HG03108 (cell line): ENCODE measurements around the gene RTTN.
A peak's percentile ranks its signal among the peaks of the same experiment; 100 is the strongest.
"Not testable (repeated sequence)": the region's sequence is repeated elsewhere in the genome, so short reads cannot be mapped to it uniquely, and the experiment has no call there.

Experiments
- ATAC-seq: cut with Tn5 transposase; IDR thresholded peaks from one replicate; pipeline ENCODE4 v1.9.1; 2021; ENCODE audit warnings: moderate library complexity; ENCODE audit not compliant: unreplicated experiment

The RTTN gene, protein sequence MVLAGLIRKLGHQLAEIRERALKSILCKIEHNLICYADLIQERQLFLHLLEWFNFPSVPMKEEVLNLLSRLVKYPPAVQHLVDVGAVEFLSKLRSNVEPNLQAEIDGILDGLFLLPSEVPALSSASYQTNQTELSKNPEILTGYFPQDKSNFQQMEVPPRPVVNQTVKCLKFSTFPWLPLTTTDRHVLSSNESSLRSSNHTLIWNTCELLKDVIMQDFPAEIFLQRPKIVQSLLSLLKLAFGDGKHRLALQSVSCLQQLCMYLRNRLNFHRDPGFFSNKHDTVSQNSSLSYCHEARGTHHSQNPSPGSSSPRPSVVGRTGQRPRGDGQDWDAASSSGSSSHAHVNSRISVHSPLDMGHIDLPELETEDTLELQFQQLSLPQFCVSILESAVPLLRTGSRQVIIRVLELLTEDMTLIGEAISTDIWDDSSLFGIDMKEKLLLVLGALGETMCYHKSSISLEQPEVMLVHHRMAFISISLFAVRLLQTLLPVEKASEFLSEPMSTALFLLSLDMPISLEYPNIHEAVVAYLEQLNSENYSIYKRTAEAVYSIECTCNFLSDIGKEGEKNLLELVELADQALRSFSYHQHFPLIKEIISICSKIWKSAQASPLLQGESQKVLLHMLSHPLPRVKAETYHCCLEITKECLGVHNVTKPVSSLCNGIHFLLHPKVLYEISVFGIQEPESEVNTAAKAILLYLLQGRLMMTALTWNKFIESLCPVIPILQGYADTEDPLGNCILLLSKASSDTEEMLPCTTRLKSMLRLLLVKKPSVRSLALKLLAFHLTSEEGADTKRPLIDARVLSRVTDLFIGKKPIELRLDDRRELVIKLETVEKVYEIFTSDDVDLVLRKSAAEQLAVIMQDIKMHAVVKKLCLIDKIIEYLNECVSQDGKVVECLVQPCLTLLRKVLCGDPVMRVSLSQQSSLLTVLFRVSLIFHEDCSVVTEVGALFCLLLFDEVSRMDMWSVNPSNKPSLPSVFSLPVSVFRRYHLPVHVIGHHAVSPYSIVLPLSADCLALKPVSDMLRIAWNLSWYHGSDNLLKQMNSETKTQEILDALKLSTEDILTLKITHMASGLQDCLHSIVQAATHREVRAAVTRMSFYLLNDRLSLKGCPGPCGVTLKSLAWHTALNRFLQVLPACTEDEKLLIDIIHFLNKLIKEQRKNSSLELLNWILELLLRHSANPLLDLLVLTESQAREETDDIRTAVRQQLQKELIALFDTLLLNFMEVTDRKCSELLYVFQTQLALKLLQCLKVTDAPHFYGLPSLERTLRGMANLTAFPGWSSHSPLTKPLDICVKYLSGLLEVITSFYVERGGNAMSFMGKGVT (N-terminal part only)

DNA sequence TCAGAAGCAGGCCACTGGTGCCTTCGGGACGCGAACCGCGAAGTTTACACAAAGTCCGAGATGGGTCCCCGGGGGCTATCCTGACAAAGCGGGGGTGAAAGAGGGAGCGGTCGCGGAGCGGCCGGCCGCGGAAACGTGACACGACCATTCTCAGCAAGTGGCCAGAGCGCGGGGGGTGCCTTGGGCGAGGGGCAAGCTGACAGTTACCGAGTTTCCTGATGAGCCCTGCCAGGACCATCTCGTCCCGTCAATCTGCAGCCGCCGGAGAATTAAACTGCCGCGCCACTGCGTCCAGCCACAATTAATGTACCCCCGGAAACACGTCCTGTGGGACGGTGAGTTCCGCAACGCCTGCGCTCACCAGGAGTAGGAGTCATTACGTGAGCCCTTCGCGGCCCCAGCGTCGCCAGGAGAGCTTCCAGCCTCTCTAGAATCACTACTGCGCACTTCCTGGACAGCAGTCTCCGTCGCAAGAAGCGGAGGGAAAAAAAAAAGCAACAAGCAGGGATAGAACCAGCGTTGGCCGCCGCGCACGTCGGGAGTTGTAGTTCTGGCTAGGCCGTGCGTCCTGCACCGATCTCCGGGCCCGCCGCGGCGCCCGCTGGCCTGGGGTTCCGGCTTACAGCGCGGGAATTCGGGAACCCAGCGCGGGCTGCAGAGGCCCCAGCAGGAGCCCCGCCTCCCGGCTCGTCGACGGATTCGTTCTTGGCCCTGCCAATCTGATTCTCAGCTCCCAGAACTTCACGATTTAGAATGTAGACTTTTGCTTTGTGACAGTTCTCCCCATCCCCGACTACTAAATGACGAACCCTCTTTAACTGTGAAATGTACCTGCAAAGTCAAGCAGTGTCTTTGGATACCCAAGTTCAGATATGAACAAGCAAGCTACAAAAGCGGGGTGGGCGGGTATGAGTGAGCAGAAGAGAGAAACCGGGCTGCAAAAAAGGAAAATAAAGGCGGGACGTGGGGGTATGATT lies at the start of gene RTTN:
Gene RTTN, minus strand, starts transcription at position 267 of the 977 bp plus-strand sequence. Its CDS starts 29 bp downstream, at position 238.
- ATAC-seq, result peak; percentile 95

DNA sequence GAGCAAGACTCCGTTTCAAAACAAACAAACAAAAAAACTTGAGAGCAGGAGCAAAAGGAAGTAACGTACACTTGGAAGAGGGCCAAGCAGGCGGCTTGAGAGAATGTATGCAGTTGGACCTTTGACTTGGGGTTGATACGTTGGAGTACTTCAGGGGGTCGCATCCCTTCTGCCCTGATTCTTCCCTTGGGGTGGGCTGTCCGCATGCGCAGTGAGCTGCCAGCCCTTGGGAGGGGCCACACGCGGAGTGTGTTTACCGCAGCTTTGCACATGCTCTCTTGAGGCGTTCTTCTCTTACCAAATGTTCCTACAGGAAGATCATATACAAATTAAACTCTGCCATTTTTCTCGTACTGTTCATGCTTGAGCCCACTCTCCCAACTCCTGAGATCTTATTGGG lies 45.3 kb upstream of the RTTN start:
- no peak for ATAC-seq

DNA sequence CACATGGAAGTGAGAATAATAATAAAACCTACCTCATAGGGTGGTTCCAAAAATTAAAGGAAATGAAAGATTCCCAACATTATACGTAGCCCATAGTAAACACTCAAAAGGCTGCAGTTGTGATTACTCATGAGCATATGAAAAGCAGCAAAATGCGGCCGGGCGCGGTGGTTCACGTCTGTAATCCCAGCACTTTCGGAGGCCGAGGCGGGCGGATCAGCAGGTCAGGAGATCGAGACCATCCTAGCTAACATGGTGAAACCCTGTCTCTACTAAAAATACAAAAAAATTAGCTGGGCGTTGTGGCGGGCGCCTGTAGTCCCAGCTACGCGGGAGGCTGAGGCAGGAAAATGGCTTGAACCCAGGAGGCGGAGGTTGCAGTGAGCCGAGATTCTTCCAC lies 44.4 kb upstream of the RTTN start:
- ATAC-seq, result not testable (repeated sequence)

DNA sequence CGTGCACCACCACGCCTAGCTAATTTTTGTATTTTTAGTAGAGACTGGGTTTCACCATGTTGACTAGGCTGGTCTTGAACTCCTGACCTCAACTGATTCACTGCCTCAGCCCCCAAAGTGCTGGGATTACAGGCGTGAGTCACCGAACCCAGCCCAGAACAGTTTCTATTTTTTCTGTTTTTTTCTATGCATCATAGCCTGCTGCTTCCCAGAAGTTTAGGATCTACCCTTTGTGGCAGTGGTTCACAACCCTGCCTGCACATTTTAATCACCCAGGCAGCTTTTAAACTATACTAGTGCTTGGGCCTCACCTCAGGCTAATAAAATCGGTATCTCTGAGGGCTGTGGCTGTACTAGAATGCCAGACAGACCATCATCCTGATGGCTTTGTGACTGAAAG lies 43.6 kb upstream of the RTTN start:
- no peak for ATAC-seq

DNA sequence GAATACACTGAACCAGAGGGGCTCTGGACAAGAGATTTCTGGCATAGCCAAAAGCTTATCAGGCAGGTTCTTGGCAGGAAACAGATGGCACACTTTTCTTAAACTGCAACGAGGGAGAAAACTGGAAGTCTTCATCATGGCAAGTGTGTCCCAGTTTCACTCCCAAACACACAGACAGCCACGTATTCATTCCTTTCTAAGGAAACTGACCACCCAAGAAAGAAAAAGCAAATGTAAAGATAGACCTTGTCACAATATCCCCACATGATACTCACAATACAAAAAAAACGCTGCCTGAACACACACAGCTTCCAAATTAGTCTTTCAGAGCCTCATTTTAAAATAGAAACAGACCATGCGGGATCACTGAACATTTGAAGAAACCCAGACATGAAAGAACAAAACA lies 40.6 kb upstream of the RTTN start:
- ATAC-seq, result no peak

DNA sequence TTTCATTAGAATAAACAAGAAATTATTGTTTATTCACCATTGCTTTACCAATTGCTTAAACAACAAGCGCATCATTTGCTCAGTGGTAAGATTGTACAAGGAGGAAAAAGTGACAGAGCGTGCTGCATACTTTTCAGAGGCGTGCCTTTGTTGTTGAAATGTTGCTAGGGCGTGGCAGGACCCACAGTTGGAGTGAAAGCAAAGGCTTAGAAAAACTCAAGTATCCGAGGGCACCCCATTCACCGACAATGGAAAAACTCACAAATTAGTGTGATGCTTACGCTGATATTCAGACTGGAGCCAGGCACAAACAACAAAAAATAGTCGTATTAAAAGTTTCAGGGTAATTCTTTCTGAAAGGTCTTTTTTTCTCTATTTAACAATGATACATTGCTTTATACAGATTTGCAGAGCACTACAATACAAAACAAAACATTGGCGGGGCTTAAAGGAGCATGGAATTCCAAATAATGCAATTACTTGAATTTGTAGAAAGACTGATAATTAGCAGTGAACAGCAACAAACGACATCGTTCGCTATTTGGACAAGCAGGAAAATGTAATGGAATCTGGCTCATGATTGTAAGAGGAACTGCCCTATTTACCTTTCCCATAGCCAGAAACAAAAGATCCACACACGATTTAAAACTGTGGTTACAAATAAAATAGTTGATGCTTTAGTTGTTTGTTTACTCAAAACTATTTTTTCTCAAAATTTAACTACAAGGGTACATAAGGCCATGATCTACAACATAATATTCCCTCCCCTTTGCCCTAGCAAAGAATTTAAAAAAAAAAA lies 37.8 kb upstream of the RTTN start:
- ATAC-seq, result no peak

DNA sequence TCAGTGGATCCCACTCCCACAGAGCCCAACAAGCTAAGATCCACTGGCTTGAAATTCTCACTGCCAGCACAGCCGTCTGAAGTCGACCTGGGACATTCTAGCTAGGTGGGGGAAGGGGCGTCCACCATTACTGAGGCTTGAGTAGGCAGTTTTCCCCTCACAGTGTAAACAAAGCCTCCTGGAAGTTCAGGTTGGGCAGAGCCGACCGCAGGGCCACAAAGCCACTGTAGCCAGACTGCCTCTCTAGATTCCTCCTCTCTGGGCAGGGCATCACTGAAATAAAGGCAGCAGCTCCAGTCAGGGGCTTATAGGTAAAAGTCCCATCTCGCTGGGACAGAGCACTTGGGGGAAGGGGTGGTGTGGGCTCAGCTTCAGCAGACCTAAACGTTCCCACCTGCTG lies 31.4 kb upstream of the RTTN start:
- ATAC-seq, result not testable (repeated sequence)

DNA sequence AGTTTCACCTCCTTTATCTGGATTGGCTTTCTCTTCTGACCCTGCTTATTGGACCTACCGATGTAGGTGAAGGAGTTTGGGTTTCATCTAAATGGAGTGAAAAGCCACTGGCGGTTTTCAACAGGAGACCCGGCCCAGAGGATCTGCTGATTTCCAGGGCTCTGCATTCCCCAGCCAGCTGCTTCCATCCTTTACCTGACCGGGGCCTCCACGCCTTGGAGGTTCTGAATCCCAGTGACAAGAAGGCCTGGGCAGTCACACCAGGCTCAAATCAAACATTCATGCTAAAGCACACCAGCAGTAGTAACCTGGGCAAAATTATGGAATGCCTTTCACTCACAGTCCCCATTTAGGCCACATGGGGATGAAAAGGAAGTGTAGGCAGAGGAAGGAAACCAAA lies 30.0 kb upstream of the RTTN start:
- no peak for ATAC-seq

DNA sequence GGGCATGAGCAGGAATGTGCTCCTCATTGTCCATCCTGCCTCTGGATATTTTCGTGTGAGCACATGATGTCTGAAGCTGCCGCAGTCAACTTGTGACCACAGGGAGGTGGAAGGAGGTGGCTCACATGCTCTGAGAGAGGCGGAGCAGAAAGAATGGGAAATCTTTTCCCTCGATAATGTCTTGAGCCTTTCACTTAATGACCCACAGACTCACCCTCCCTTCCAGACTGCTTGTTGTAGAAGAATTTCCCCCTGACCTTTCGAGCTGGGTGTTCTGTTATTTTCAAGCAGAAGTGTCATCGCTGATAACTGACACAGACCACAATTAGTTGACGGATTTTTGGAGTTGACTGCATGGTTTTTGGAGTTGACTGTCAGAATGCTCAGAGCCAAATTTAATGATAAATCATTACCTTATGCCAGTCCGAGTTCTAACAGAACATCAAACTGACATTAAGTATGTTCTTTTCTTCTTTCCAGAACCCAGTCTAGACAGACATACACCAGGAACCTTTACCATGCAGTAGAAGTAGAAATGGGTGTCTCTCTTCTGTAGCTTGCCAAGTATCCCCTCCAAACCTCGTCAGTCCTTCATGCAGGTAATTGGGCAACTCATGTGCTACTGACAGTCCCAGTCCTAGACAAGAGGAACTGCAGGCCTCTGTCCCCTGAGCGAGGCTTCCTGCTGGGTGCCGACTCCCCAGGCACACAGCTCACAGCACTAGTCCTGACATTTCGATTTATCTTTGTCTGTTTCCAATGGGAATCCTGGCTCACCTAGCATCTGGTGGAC lies 29.4 kb upstream of the RTTN start:
- ATAC-seq, result no peak

DNA sequence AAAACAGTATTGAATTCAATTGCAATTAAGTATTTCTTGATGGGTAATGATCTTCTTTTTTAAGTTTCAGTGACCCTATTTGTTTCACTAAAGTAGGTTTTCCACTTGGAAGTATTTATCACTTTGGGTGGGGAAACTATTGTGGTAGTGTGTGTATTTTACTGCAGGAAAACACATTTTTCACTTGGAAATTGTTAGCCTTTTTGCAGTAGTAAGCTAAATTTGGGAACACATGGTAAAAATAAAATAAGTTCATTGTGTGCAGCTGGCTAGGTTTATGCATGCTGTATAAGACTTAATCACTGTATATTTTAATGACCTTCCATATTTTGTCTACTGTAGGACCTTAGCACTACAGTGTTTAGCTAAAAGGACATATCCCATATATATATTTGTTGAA lies 28.5 kb upstream of the RTTN start:
- ATAC-seq, result no peak

DNA sequence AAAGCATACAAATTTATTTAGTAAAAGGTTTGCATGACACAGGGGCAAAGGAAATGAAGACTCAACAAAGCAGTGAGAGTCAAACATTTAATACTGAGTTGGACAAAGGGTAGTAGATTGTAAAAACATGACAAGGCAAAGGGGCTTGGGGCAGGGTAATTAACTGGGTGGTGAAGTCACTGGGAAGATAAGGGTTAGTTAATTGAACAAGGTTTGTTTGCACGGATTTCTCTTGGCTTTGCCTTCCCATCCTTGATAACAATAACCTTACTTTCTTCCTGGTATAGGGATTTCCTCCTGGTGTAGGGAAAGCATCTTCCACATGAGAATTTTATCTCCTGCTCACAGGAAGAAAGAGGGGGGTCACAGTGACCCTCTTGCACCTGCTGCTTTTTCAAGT lies 26.8 kb upstream of the RTTN start:
- ATAC-seq, result no peak

DNA sequence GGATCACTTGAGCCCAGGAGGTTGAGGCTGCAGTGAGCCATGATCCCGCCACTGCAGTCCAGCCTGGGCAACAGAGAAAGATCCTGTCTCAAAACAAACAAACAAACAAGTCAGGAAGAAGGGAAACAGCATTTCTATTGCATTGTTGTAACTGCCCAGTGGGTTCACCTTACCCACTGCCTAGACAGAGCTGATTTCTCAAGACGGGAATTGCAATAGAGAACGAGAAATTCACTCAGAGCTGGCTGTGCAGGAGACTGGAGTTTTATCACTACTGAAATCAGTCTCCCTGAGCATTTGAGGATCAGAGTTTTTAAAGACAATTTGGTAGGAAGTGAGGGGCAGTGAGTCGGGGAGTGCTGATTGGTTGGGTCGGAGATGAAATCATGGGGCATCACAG lies 24.2 kb upstream of the RTTN start:
- no peak for ATAC-seq

DNA sequence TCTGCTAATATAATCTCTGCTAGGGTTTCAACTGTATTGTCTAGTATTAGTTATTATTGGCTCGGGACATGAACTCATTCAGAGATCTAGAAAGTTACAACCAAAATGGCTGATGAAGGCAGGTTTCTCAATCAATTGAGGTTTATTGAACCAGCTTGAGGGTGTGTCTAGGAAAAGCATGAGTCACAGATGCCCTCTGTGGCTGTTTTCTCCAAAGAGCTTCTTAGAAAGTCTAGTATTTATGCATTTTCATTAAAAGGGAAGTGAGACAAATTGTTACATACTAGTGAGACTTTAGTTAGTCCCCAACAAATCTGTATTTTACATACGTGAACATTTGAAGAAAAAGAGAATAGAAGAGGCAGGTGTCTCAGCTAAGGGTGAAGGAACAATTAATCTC lies 23.0 kb upstream of the RTTN start:
- no peak for ATAC-seq

DNA sequence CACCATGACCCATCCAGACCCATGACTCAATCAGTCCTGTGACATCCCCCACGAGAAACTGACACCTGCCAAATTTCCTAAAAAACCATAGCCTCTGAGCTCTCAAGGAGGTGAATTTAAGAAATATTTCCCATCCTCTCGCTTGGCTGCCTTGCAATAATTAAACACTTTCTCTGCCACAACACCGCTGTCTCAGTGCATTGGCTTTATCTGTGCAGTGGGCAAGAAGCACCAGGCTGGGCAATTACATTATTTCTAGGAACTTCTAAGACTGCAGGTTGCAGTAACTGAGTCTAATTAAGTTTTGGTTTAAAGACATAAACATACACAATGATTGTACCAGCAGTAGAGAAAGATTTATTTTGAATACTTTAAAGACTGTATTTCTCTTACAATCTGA lies 22.0 kb upstream of the RTTN start:
- ATAC-seq, result no peak

DNA sequence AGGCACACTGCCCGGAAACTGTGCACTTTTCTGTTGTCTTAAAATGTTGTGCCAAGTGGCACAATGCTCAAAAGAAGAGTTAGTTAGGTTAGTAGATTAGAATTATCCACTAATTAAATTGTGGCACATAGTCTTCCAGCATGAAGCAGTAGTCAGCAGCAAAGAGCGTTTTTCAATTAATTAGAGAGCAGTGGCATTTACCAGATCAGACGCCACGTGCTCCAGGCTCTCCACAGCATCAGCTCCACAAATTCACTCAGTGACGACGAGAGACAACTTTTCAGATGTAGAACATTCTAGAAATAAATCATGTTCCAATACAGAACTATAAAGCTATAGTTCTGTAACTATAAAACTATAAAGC lies 16.4 kb upstream of the RTTN start:
- no peak for ATAC-seq

DNA sequence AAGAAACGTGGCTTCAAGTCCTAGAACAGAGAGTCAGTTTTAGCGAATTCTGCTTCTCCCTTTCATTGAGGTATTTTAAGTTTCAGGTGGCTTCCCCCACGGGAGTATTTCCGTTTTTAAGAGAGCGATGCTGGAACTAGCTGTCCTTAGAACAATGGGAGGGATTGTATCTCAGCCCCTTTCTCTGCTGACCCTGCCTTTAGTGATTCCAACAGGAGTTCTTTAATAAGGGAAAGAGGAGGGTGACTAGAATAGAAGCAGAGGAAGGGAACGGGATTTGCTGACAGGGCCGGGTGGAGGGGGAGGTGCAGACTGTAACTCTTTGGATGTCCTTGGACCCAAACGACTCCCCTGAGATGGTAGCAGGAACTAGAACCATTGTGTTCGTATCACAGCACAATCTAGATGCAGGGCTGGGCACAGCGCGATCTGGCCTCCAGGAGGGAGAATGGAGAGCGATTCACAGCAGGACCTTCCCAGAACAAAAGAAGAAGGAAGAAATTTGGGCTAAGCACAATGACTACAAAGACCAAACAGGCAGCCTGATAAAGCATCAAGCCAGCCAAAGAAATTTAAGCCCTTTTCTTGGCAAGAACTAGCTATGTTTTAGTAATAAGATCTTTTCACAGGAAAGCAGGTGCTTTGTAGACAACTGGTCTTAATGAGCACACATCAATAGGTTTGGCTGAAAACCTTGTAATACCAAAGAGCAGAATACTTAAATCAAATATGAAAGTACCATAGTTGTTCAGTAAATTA lies 15.8 kb upstream of the RTTN start:
- no peak for ATAC-seq

DNA sequence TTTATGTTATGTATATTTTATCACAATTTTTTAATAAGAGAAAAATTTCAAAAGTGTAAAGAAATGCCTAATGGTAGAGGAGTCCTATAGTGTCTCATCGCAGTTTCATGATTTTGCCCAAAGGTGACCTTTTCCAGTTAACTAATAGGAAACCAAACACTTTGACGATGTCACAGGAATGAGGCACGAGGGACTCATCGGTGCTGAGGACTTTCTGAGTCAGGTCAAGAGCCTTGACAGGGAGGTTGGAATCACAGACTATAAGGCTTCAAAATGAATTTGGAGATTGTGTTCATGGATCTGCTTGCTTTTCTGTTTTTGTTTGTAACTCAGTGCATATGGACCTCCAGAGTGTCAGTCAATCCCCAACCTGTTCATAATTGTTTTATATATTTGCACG lies 15.1 kb upstream of the RTTN start:
- ATAC-seq, result no peak

DNA sequence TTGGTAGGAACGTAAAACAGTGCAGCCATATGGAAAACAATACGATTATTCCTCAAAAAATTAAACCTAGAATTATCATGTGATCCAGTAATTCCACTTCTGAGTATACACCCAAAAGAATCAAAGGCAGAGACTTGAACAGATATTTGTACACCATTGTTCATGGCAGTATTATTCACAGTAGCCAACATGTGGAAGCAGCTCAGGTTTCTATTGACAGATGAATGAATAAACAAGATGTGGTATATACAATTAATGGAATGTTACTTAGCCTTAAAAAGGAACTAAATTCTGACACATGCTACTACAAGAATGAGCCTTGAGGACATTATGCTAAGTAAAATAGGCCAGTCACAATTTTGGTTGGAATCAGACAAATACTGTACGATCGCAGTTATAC lies 14.2 kb upstream of the RTTN start:
- no peak for ATAC-seq
